Fibroblast of the conjunctiva (primary cell): ENCODE data around the gene AIFM3.

ENCODE experiments used
- DNase-seq: peaks from one replicate; pipeline ENCODE4 v3.0.0-alpha.2; 2010; ENCODE audit warnings: low read depth

Gene AIFM3

GRCh38 chr22:21009638-21010425, 42.8 kb downstream of the AIFM3 start:
- DNase-seq, result no peak

DNA sequence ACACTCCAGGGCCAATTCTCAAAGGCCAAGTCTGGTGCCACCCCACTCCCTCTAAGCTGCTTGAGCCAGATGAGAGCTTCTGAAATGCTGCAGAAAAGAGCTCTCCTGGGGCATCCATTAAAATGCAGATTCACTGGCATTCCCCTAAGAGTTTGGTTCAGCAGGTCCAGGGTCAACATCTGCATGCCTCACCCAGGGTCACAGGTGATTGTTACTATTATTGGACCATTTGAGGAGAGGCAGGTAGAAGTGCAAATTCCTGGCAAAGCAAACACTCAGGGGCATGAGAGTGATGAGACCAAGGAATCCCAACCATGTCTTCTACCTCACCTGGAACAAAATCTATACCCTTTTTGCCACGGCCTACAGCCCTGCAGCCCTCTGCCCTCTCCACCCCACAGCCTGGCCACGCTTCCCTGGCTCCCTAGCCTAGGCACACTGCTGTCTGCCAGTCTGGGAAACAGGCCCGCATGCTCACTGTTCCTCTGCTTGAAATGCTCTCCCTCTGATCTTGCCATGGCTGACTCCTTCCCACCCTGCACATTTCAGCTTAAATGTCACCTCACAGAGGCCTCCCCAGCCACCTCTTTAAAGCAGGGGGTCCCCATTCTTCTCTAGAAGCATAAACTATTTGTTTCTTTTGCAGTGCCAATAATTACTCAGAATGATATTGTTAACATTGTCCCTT, 43.5 kb downstream of the AIFM3 start:
- DNase-seq, result no peak

- DNase-seq, result no peak
Observed at GRCh38 chr22:21012446-21013407, 45.7 kb downstream of the AIFM3 start.

DNA sequence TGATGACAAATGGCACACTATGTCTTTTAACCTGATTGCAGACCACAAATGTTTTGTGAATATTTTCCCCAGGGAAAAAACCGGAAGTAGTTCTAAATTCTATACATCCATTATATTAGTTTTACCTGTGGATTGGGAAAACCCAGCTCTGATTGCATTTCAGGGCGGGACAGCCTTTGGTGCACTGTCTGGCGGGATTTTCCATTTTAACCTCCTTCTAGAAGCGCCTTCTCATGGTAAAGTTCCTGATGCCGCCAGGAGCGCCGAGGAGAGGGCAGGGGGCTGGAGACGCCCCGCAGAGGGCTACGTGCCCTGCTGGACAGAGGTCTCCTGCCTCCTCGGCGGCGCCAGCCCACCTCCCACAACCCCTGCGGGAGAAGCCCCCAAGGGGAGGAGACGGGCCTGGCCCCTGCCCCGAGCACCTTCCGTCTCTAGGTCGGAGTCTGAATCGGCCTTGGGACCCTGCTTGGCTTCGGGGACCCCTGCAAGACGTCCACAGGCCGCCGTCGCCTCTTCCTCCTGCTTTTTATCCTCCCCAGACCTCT, 46.7 kb downstream of the AIFM3 start:
- DNase-seq, result no peak

DNA sequence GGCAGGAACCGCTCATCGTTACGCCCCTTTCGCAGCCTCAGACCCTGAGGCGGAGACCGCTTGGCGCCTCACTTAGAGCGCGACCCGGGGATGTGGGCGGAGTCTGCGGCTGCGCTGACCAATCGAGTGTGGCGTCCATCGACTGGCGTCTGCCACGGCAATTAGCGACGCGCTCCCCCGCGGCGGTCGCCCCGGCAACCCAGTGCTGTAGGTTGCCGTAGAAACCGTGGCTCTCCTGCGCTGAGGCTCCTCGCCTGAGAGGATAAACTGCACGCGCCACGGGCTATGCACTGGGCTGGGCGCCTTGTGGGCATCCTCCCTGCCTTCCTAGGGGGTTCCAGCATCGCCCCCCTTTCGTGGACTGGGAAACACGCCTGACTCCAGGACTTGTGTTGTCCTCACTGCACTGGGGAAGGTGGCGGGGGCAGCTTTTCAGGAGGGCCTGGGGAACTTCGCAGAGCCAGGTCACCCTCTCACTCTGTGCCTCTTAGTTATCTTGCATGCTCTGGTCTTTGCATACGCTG, 47.2 kb downstream of the AIFM3 start:
- DNase-seq, result peak; percentile 84

GRCh38 chr22:21014726-21015465, 47.8 kb downstream of the AIFM3 start, which contains the start of gene P2RX6:
TSS of gene P2RX6 (plus strand) at chr22:21015165. CDS start at chr22:21015175, 10 bp downstream.
- DNase-seq, result peak; percentile 34

DNA sequence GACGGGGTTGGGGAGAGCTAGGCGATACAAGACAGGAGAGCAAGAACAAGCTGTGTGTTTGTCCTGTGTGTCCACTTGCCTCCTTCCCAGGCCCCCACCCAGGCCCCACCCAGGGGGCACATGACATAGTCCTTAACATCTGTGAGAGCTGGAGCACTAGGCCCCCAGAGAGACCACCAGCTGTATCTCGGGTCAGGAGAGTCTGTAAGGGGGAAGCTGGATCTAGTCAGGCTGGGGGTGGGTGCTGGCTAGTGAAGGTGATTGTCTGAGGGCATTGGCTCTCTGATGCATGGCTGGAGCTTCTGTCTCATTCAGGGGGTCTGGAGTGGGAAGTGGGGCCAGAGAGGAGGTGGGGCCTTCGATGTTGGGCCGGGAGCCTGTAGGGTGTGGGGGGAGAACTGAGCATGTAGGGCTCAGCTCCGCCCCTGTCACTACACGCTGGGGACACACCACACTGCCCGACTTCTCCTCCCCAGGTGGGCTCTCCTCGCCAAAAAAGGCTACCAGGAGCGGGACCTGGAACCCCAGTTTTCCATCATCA, 48.5 kb downstream of the AIFM3 start:
- no peak for DNase-seq

- no peak for DNase-seq
Observed at GRCh38 chr22:21016644-21017420, 49.8 kb downstream of the AIFM3 start.

DNA sequence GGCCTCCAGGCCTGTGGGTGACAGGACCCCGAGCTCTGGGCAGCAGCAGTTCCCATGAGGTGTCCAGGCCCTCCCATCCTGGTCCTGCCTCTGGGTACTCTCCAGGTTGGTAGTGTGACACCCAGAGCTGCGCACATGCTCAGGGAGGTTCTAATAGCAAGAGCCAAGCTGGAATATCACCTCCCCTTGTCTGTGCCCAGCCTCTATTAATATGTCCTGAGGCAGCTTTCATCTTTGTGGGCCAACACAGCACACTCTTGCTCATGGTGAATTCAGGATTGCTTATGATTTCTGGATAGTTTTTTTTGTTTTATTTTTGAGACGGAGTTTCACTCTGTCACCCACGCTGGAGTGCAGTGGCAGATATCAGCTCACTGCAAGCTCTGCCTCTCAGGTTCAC, 51.3 kb downstream of the AIFM3 start:
- DNase-seq, result no peak

- DNase-seq, result no peak
Observed at GRCh38 chr22:21020802-21021429, 53.9 kb downstream of the AIFM3 start.

DNA sequence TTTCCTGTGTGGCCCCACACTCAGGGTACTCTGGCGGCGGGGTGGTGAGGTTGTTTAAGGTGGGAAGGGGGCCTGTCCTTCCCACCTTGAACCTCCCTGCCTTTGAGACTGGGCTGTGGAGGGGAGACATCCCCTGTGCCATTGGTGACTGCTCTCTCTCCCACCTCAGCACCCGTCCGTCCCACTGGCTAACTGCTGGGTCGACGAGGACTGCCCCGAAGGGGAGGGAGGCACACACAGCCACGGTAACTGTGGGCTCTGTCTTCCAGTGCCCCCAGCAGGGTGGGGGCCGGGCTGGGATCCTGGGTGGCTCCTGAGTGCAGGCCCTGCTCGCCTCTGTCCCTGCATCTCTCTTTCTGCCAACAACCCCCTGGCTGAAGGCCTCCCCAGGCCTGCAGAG, 55.5 kb downstream of the AIFM3 start:
- DNase-seq, result no peak

- no peak for DNase-seq
Observed at GRCh38 chr22:21022955-21023614, 56.0 kb downstream of the AIFM3 start.

DNA sequence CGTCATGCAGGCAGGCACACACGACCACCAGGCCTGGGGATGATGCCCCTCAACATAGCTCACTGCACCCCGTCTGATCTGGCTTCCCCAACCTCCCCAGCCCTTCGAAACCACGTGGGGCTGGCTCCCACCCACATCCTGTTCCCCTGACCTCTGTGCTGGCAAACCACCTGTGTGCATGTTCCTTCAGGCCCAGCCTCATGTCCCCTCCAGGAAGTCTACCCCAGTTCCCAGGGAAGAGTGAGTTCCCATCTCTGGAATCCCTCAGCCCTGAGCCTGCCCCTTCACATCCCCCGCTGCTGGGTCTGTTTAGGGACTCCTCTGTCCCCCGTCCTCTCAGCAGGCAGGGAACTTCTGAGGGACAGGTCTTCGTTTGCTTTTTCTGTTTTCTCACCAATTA, 58.2 kb downstream of the AIFM3 start:
- DNase-seq, result no peak

DNA sequence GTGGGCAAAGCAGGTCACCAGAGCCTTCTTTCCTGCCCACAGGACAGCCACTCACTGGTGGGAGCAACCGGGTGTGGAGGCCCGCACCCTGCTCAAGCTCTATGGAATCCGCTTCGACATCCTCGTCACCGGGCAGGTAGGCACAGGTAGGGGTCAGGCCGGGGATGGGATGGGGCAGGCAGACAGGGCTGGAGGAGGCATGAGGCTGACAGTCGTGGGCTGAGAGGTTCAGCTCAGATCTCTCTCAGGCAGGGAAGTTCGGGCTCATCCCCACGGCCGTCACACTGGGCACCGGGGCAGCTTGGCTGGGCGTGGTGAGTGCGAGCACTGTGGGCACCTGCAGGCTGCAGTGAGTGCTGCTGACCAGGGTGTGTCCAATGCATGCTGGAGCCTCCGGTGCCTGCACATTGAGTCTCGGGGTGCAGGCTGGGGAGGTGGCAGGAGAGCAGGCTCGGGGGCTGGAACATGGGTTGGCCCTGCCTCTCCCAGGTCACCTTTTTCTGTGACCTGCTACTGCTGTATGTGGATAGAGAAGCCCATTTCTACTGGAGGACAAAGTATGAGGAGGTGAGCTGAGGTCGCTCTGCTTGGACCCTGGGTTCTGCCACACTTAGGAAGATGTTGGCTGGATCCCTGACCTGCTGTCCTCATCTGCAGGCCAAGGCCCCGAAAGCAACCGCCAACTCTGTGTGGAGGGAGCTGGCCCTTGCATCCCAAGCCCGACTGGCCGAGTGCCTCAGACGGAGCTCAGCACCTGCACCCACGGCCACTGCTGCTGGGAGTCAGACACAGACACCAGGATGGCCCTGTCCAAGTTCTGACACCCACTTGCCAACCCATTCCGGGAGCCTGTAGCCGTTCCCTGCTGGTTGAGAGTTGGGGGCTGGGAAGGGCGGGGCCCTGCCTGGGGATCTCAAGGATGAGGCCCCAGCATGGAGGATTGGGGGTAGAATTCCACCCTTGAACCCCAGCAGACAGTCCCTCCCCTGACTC, 59.0 kb downstream of the AIFM3 start:
- DNase-seq, result no peak

- DNase-seq, result no peak
Observed at GRCh38 chr22:21026783-21027692, 60.0 kb downstream of the AIFM3 start.
